H9 (cell line): ENCODE results near the gene PNMA1. TPM values are rescaled to one million over a fixed set of nuclear protein-coding genes. Genes with fewer than 3 reads are reported as not detected.

Experiments used
- DNase-seq: peaks from one replicate; pipeline ENCODE4 v3.0.0-alpha.2; 2017
- H2AFZ ChIP-seq: one replicate; pipeline ENCODE4 v1.6.1; 2013; ENCODE audit warnings: mild to moderate bottlenecking, low read length, control low read depth, moderate library complexity
- H2AK5ac ChIP-seq: 2 replicates; pipeline ENCODE4 v1.6.1; 2013; ENCODE audit warnings: low read length, control low read depth, mixed read lengths; ENCODE audit not compliant: insufficient read length
- H2BK120ac ChIP-seq: one replicate; pipeline ENCODE4 v1.6.1; 2013; ENCODE audit warnings: low read depth, mild to moderate bottlenecking, low read length, control low read depth, inconsistent platforms; ENCODE audit not compliant: poor library complexity, severe bottlenecking
- H2BK12ac ChIP-seq: 2 replicates; pipeline ENCODE4 v1.6.1; 2013; ENCODE audit warnings: low read length, control low read depth, mixed read lengths, low read depth; ENCODE audit not compliant: insufficient read length
- H2BK15ac ChIP-seq: 2 replicates; pipeline ENCODE4 v1.6.1; 2013; ENCODE audit warnings: low read depth, low read length, control low read depth
- H2BK20ac ChIP-seq: one replicate; pipeline ENCODE4 v1.6.1; 2013; ENCODE audit warnings: low read depth, mild to moderate bottlenecking, low read length, control low read depth, inconsistent platforms; ENCODE audit not compliant: poor library complexity, severe bottlenecking
- H2BK5ac ChIP-seq: 2 replicates; pipeline ENCODE4 v1.6.1; 2013; ENCODE audit warnings: low read length, control low read depth, mixed read lengths; ENCODE audit not compliant: insufficient read length
- H3K14ac ChIP-seq: 2 replicates; pipeline ENCODE4 v1.6.1; 2013; ENCODE audit warnings: low read length, control low read depth; ENCODE audit not compliant: insufficient read depth
- H3K18ac ChIP-seq: 2 replicates; pipeline ENCODE4 v1.6.1; 2013; ENCODE audit warnings: low read depth, mild to moderate bottlenecking, mixed read lengths, low read length, control low read depth; ENCODE audit not compliant: insufficient read length
- H3K23ac ChIP-seq: 2 replicates; pipeline ENCODE4 v1.6.1; 2013; ENCODE audit warnings: low read length, control low read depth, mixed read lengths, low read depth; ENCODE audit not compliant: insufficient read length
- H3K23me2 ChIP-seq: 2 replicates; pipeline ENCODE4 v1.6.1; 2013; ENCODE audit warnings: low read depth, mild to moderate bottlenecking, mixed read lengths, low read length, control low read depth; ENCODE audit not compliant: insufficient read length, poor library complexity, severe bottlenecking
- H3K27ac ChIP-seq: 2 replicates; pipeline ENCODE4 v1.5.1; 2013; ENCODE audit warnings: low read length, control low read depth, mixed read lengths, low read depth; ENCODE audit not compliant: insufficient read length
- H3K27me3 ChIP-seq: 2 replicates; pipeline ENCODE4 v1.6.1; 2013; ENCODE audit warnings: low read length, control low read depth, inconsistent platforms; ENCODE audit not compliant: insufficient read depth
- H3K4ac ChIP-seq: 2 replicates; pipeline ENCODE4 v1.6.1; 2013; ENCODE audit warnings: low read depth, mild to moderate bottlenecking, control low read depth, inconsistent platforms, low read length, moderate library complexity
- H3K4me1 ChIP-seq: 2 replicates; pipeline ENCODE4 v1.6.1; 2013; ENCODE audit warnings: low read length, control low read depth, inconsistent platforms; ENCODE audit not compliant: insufficient read depth
- H3K4me2 ChIP-seq: 2 replicates; pipeline ENCODE4 v1.6.1; 2013; ENCODE audit warnings: low read length, control low read depth, mixed read lengths; ENCODE audit not compliant: insufficient read length, insufficient read depth
- H3K56ac ChIP-seq: 2 replicates; pipeline ENCODE4 v1.6.1; 2013; ENCODE audit warnings: low read depth, mild to moderate bottlenecking, mixed read lengths, low read length, control low read depth; ENCODE audit not compliant: insufficient read length
- H3K79me1 ChIP-seq: 2 replicates; pipeline ENCODE4 v1.6.1; 2013; ENCODE audit warnings: low read depth, mild to moderate bottlenecking, moderate library complexity, low read length, control low read depth, inconsistent platforms; ENCODE audit not compliant: insufficient read depth, poor library complexity, severe bottlenecking
- H3K79me2 ChIP-seq: 2 replicates; pipeline ENCODE4 v1.6.1; 2013; ENCODE audit warnings: low read length, control low read depth, inconsistent platforms; ENCODE audit not compliant: insufficient read depth
- H3K9ac ChIP-seq: 2 replicates; pipeline ENCODE4 v1.6.1; 2013; ENCODE audit warnings: low read length, control low read depth, mixed read lengths; ENCODE audit not compliant: insufficient read length; ENCODE audit errors: extremely low read depth
- H3K9me3 ChIP-seq: one replicate; pipeline ENCODE4 v1.6.1; 2013; ENCODE audit warnings: low read depth, low read length, inconsistent platforms; ENCODE audit not compliant: control insufficient read depth
- H3T11ph ChIP-seq: one replicate; pipeline ENCODE4 v1.6.1; 2013; ENCODE audit warnings: mild to moderate bottlenecking, low read length, control low read depth, inconsistent platforms
- H4K20me1 ChIP-seq: one replicate; pipeline ENCODE4 v1.6.1; 2013; ENCODE audit not compliant: control insufficient read depth, insufficient read length, insufficient read depth
- H4K5ac ChIP-seq: 2 replicates; pipeline ENCODE4 v1.6.1; 2013; ENCODE audit warnings: low read depth, mild to moderate bottlenecking, mixed read lengths, low read length, control low read depth; ENCODE audit not compliant: insufficient read length
- H4K8ac ChIP-seq: replicated peaks from 2 replicates; pipeline ENCODE4 v1.6.1; 2013; ENCODE audit warnings: low read length, control low read depth, mixed read lengths, low read depth; ENCODE audit not compliant: insufficient read length
- H4K91ac ChIP-seq: 2 replicates; pipeline ENCODE4 v1.6.1; 2013; ENCODE audit warnings: low read depth, mild to moderate bottlenecking, moderate library complexity, mixed read lengths, low read length, control low read depth; ENCODE audit not compliant: insufficient read length
- H3K27ac Mint-ChIP-seq, 3 experiments: 2 replicates in 2 of 3; 3 replicates in 1 of 3; pipeline ENCODE4 v1.8.0; 2020 to 2021; ENCODE audit warnings: mixed read lengths in 3 of 3, mild to moderate bottlenecking in 1 of 3, moderate library complexity in 1 of 3
- H3K27me3 Mint-ChIP-seq: 2 replicates; pipeline ENCODE4 v1.8.0; 2021; ENCODE audit warnings: low read depth, mild to moderate bottlenecking, moderate library complexity, mixed read lengths
- H3K36me3 Mint-ChIP-seq, 3 experiments: 2 replicates in 2 of 3; 3 replicates in 1 of 3; pipeline ENCODE4 v1.8.0; 2020 to 2021; ENCODE audit warnings: low read depth in 3 of 3, mixed read lengths in 3 of 3; ENCODE audit not compliant: insufficient read depth in 1 of 3
- H3K4me1 Mint-ChIP-seq, 2 experiments: 2 replicates each; pipeline ENCODE4 v1.8.0; 2020; ENCODE audit warnings: mixed read lengths in 2 of 2
- H3K4me3 Mint-ChIP-seq, 2 experiments: 2 replicates in 1 of 2; 3 replicates in 1 of 2; pipeline ENCODE4 v1.8.0; 2020 to 2021; ENCODE audit warnings: mild to moderate bottlenecking in 2 of 2, mixed read lengths in 2 of 2, moderate library complexity in 1 of 2
- H3K9me3 Mint-ChIP-seq, 2 experiments: 2 replicates in 1 of 2; 3 replicates in 1 of 2; pipeline ENCODE4 v1.8.0; 2020; ENCODE audit warnings: mild to moderate bottlenecking in 2 of 2, mixed read lengths in 2 of 2, moderate library complexity in 1 of 2
- CTCF ChIP-seq: fragments of 200-600 bp; sonication (generic); conservative IDR thresholded peaks from 3 replicates; pipeline ENCODE4 v1.8.0; 2021; ENCODE audit warnings: antibody characterized with exemption, mild to moderate bottlenecking
- WGBS: extraction: QIAGEN DNeasy Blood & Tissue Kit; methylation state at CpG from one replicate; pipeline ENCODE4 v1.1.7; 2013; ENCODE audit warnings: missing lambda C conversion rate, low lambda C conversion rate, mixed read lengths; ENCODE audit not compliant: insufficient read length; ENCODE audit errors: extremely low coverage; 5-methylcytosine and 5-hydroxymethylcytosine counted together
- total RNA-seq: library from RNA; stranded (reverse); gene quantifications from 2 replicates; pipeline ENCODE4 v1.2.1, GENCODE V29; 2021

The PNMA1 gene
- total RNA-seq, 1 experiment from 2014 or later = 56.1 TPM

- H3K79me2 ChIP-seq = no peaks in the 10 kb centered on the region
- Mint-ChIP-seq H3K9me3 (no peaks in the 10 kb centered on the region; a peak in 1 of 5 replicates), H3K4me3 (peak overlapping the region in 1 of 2 experiments; percentile 26; a peak in 1 of 5 replicates), H3K4me1 (peaks cover 27 to 46% of the 10 kb centered on the region in 2 experiments), H3K36me3 (no peaks in the 10 kb centered on the region), H3K27me3 (peaks cover 72% of the 10 kb centered on the region), H3K27ac (0 out of 7 replicates have a peak overlapping the region, but pooled peaks of 1 of the 3 experiments have one; percentile 34)
- no peaks in the 10 kb centered on the region; the same call in 1 of the 2 replicates for H3K27me3 ChIP-seq
- WGBS = no CpG with 5 or more reads among the region's 2 CpGs
- no peak overlapping the region for H3K4ac ChIP-seq
- H3K23ac ChIP-seq = no peak overlapping the region
- H3K4me1 ChIP-seq = peaks cover 3% of the 10 kb centered on the region; the same call in 1 of the 2 replicates
- no peak overlapping the region for H2AFZ ChIP-seq
- no peak overlapping the region for H4K5ac ChIP-seq
- no peak overlapping the region for H3T11ph ChIP-seq
- no peak overlapping the region for H2BK20ac ChIP-seq
- no peak overlapping the region for H3K56ac ChIP-seq
- no peak overlapping the region for H2BK12ac ChIP-seq
- H4K91ac ChIP-seq = no peak overlapping the region
- H3K79me1 ChIP-seq = no peaks in the 10 kb centered on the region
- no peak for TF ChIP-seq CTCF
- H2AK5ac ChIP-seq = no peak overlapping the region
- no peak overlapping the region for H2BK120ac ChIP-seq
- H3K9me3 ChIP-seq = no peaks in the 10 kb centered on the region
- no peak overlapping the region for H3K27ac ChIP-seq
- H2BK15ac ChIP-seq = no peak overlapping the region
- H3K14ac ChIP-seq = no peak overlapping the region
- H3K9ac ChIP-seq = no peak overlapping the region
- peaks cover 14% of the 10 kb centered on the region for H3K23me2 ChIP-seq
- H3K18ac ChIP-seq = no peak overlapping the region
- no peak for DNase-seq
- no peak overlapping the region for H3K4me2 ChIP-seq
- no peak overlapping the region for H4K8ac ChIP-seq
- no peaks in the 10 kb centered on the region for H4K20me1 ChIP-seq
- H2BK5ac ChIP-seq = no peak overlapping the region
Observed at GRCh38 chr14:73761618-73762355, 47.6 kb upstream of the PNMA1 start.
